Fibroblast of upper back skin (primary cell): ENCODE data around the gene CCDC92.

Experiments used
- DNase-seq: peaks from one replicate; pipeline ENCODE4 v3.0.0-alpha.2; 2013

The CCDC92 gene

GRCh38 chr12:123886258-123886657 lies 86.4 kb downstream of the CCDC92 start:
- no peak for DNase-seq
